Stimulated activated memory B cell treated with anti-CD40 and anti-IgM and Interleukin-4, amounts not matched to agents 10 μg/mL and 1 μg/mL and 100 μg/mL, for 72 hours (primary cell): ENCODE measurements around the gene RNF138.
"Not testable (repeated sequence)": the region's sequence is repeated elsewhere in the genome, so short reads cannot be mapped to it uniquely, and the experiment has no call there.

Source experiments
- ATAC-seq: fragments of 150-1000 bp; cut with Tn5 transposase; 2 replicates; pipeline ENCODE4 v1.10.0; 2021
- H3K27ac Mint-ChIP-seq: one replicate; pipeline ENCODE4 v1.8.0; 2022; ENCODE audit warnings: mild to moderate bottlenecking, mixed read lengths
- H3K27me3 Mint-ChIP-seq: one replicate; pipeline ENCODE4 v1.8.0; 2022; ENCODE audit warnings: mixed read lengths
- H3K36me3 Mint-ChIP-seq: one replicate; pipeline ENCODE4 v1.8.0; 2022; ENCODE audit warnings: mixed read lengths
- H3K4me1 Mint-ChIP-seq: one replicate; pipeline ENCODE4 v1.8.0; 2022; ENCODE audit warnings: mixed read lengths
- H3K4me3 Mint-ChIP-seq: one replicate; pipeline ENCODE4 v1.8.0; 2022; ENCODE audit warnings: mild to moderate bottlenecking, moderate library complexity, mixed read lengths
- H3K9me3 Mint-ChIP-seq: one replicate; pipeline ENCODE4 v1.8.0; 2022; ENCODE audit warnings: mixed read lengths

The RNF138 gene

DNA sequence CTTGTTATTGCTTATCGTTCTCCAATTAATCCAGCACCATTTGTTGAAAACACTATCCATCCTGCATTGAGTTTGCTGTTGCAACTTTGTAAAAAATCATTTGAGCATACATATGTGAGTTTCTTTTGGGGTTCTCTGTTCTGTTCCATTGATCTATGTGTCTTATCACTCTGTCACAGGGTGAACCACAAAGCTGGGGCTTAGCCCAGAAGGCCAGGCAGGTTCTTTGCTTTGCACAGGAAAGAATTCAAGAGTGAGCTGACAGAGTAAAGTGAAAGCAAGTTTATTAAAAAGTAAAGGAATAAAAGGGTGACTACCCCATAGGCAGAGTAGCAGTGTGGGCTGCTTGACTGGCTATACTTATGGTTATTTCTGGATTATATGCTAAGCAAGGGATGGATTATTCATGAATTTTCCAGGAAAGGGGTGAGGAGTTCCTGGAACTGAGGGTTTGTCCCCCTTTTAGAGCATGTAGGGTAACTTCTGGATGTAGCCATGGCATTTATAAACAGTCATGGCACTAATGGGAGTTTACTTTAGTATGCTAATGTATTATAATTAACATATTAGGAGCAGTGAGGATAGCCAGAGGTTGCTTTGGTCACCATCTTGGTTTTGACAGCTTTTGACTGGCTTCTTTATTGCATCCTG lies 46.8 kb downstream of the RNF138 start:
- Mint-ChIP-seq H3K4me3 (no peak overlapping the region), H3K27ac (no peak overlapping the region), H3K27me3 (no peaks in the 10 kb centered on the region), H3K4me1 (no peaks in the 10 kb centered on the region), H3K9me3 (no peaks in the 10 kb centered on the region), H3K36me3 (no peaks in the 10 kb centered on the region)
- no peak for ATAC-seq

DNA sequence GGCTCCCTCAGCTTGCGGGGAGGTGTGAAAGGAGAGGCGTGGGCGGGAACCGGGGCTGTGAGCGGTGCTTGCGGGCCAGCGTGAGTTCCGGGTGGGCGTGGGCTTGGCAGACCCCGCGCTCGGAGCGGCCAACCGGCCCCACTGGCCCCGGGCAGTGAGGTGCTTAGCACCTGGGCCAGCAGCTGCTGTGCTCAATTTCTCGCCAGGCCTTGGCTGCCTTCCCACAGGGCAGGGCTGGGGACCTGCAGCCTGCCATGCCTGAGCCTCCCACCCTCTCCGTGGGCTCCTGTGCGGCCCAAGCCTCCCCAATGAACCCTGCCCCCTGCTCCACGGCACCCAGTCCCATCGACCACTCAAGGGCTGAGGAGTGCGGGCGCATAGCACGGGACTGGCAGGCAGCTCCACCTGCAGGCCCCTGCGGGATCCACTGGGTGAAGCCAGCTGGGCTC lies 48.2 kb downstream of the RNF138 start:
- ATAC-seq, result no peak
- no peak overlapping the region for H3K4me3 Mint-ChIP-seq

GRCh38 chr18:32148185-32148870 lies 56.7 kb downstream of the RNF138 start:
- Mint-ChIP-seq H3K27ac (no peak overlapping the region), H3K4me1 (peaks cover 5% of the 10 kb centered on the region), H3K9me3 (peaks cover 5% of the 10 kb centered on the region), H3K27me3 (peaks cover 12% of the 10 kb centered on the region), H3K36me3 (no peaks in the 10 kb centered on the region), H3K4me3 (no peak overlapping the region)
- no peak for ATAC-seq

More for the DNA sequence above, 48.2 kb downstream of the RNF138 start:
- H3K36me3 Mint-ChIP-seq, result no peaks in the 10 kb centered on the region
- no peaks in the 10 kb centered on the region for H3K9me3 Mint-ChIP-seq
- H3K27me3 Mint-ChIP-seq, result no peaks in the 10 kb centered on the region
- H3K4me1 Mint-ChIP-seq, result no peaks in the 10 kb centered on the region
- H3K27ac Mint-ChIP-seq, result no peak overlapping the region

DNA sequence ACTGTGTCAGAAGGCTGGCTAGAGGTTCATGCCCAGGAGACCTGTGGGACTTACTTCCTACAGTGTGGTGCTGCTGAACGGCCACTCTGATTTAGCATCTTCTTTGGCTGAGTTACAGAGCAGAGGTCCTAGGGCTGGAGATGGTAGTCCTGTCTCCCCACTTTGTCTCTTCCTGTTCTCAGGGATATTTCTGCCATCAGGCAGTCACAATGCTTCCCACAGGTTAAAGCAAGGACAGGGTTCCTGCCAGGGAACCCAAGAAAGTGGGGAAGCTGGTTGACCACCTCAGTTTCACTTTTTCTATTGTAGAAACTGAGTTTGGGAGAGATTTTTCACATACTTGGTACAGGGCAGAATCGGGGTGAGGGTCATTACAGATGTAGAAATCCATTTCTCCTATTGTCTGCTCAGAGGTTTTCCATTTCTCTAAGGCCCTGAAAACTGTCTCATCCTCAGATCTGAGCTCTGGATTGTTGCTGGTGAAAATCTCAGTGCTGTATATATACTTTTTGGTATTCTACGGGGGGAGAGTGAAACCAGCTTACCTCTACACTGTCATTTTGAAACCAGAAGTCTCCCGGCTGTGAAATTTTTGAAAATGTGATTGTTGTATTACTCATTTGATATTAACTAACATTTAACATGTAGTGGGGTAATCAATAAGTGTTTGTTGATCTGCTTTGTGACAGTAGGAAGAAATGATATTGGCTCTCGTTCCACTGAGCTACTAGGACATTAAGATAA lies 61.2 kb downstream of the RNF138 start:
- H3K27me3 Mint-ChIP-seq, result peaks cover 16% of the 10 kb centered on the region
- H3K36me3 Mint-ChIP-seq, result no peaks in the 10 kb centered on the region
- ATAC-seq, result peak; percentile 69
- H3K9me3 Mint-ChIP-seq, result peaks cover 8% of the 10 kb centered on the region
- H3K4me1 Mint-ChIP-seq, result peaks cover 9% of the 10 kb centered on the region
- no peak overlapping the region for H3K27ac Mint-ChIP-seq
- no peak overlapping the region for H3K4me3 Mint-ChIP-seq

- ATAC-seq, result no peak
- Mint-ChIP-seq H3K36me3 (no peaks in the 10 kb centered on the region), H3K27me3 (peaks cover 17% of the 10 kb centered on the region), H3K27ac (no peak overlapping the region), H3K4me1 (peaks cover 14% of the 10 kb centered on the region), H3K9me3 (peaks cover 5% of the 10 kb centered on the region), H3K4me3 (no peak overlapping the region)
Observed at GRCh38 chr18:32156855-32157254, 65.2 kb downstream of the RNF138 start.

DNA sequence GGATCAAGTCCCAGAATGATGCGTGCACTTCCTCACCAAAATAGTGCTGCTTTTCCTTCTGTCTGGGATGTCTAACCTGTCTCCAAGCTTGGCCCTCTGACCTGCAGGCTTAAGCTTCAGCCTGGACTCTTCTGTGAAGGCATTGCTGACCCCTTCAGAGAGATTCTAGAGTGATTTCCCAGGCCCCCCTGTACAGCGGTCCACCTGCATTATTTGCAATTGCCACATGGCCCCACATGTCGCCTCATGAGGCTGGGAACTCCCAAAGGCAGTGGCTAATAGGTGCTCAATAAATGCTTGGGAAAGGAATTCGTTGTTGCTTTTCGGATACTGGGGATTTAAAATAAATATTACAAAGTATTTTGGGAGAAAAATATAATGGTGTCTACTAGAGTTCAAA lies 65.9 kb downstream of the RNF138 start:
- Mint-ChIP-seq H3K4me3 (no peak overlapping the region), H3K27me3 (peaks cover 11% of the 10 kb centered on the region), H3K27ac (no peak overlapping the region), H3K9me3 (peaks cover 2% of the 10 kb centered on the region), H3K36me3 (no peaks in the 10 kb centered on the region), H3K4me1 (peaks cover 14% of the 10 kb centered on the region)
- no peak for ATAC-seq

- ATAC-seq, result peak; percentile 84
- Mint-ChIP-seq H3K27ac (no peak overlapping the region), H3K4me1 (peaks cover 10% of the 10 kb centered on the region), H3K4me3 (peak overlapping the region; percentile 50), H3K27me3 (peaks cover 11% of the 10 kb centered on the region), H3K36me3 (no peaks in the 10 kb centered on the region), H3K9me3 (peaks cover 2% of the 10 kb centered on the region)
Observed at GRCh38 chr18:32158108-32158624, 66.5 kb downstream of the RNF138 start.

- H3K27me3 Mint-ChIP-seq, result peaks cover 11% of the 10 kb centered on the region
- not testable (repeated sequence) for H3K4me1 Mint-ChIP-seq, H3K36me3 Mint-ChIP-seq, H3K9me3 Mint-ChIP-seq, ATAC-seq, H3K4me3 Mint-ChIP-seq, H3K27ac Mint-ChIP-seq
Observed at GRCh38 chr18:32158631-32159030, 67.0 kb downstream of the RNF138 start.

- ATAC-seq, result no peak
- no peak overlapping the region for H3K4me3 Mint-ChIP-seq
- peaks cover 11% of the 10 kb centered on the region for H3K27me3 Mint-ChIP-seq
- no peaks in the 10 kb centered on the region for H3K9me3 Mint-ChIP-seq
- no peak overlapping the region for H3K27ac Mint-ChIP-seq
- no peaks in the 10 kb centered on the region for H3K36me3 Mint-ChIP-seq
- H3K4me1 Mint-ChIP-seq, result peaks cover 7% of the 10 kb centered on the region
Observed at GRCh38 chr18:32160547-32160946, 68.9 kb downstream of the RNF138 start.

GRCh38 chr18:32167980-32168730 lies 76.5 kb downstream of the RNF138 start:
- Mint-ChIP-seq H3K9me3 (peaks cover 4% of the 10 kb centered on the region), H3K4me3 (no peak overlapping the region), H3K4me1 (no peaks in the 10 kb centered on the region), H3K27me3 (no peaks in the 10 kb centered on the region), H3K36me3 (no peaks in the 10 kb centered on the region), H3K27ac (no peak overlapping the region)
- ATAC-seq, result no peak

GRCh38 chr18:32173654-32174053 lies 82.0 kb downstream of the RNF138 start:
- H3K36me3 Mint-ChIP-seq, result no peaks in the 10 kb centered on the region
- H3K9me3 Mint-ChIP-seq, result peaks cover 10% of the 10 kb centered on the region
- no peak for ATAC-seq
- H3K27ac Mint-ChIP-seq, result no peak overlapping the region
- no peak overlapping the region for H3K4me3 Mint-ChIP-seq
- no peaks in the 10 kb centered on the region for H3K27me3 Mint-ChIP-seq
- H3K4me1 Mint-ChIP-seq, result no peaks in the 10 kb centered on the region

- no peak for ATAC-seq
- Mint-ChIP-seq H3K27me3 (no peaks in the 10 kb centered on the region), H3K27ac (no peak overlapping the region), H3K4me1 (no peaks in the 10 kb centered on the region), H3K36me3 (no peaks in the 10 kb centered on the region), H3K9me3 (peaks cover 10% of the 10 kb centered on the region), H3K4me3 (no peak overlapping the region)
Observed at GRCh38 chr18:32174719-32175118, 83.0 kb downstream of the RNF138 start.

- H3K36me3 Mint-ChIP-seq, result no peaks in the 10 kb centered on the region
- H3K4me1 Mint-ChIP-seq, result no peaks in the 10 kb centered on the region
- H3K9me3 Mint-ChIP-seq, result peaks cover 10% of the 10 kb centered on the region
- no peak overlapping the region for H3K4me3 Mint-ChIP-seq
- no peak overlapping the region for H3K27ac Mint-ChIP-seq
- ATAC-seq, result no peak
- H3K27me3 Mint-ChIP-seq, result no peaks in the 10 kb centered on the region
Observed at GRCh38 chr18:32175265-32175664, 83.6 kb downstream of the RNF138 start.

- not testable (repeated sequence) for H3K4me3 Mint-ChIP-seq, H3K27ac Mint-ChIP-seq, H3K4me1 Mint-ChIP-seq, ATAC-seq, H3K9me3 Mint-ChIP-seq, H3K36me3 Mint-ChIP-seq, H3K27me3 Mint-ChIP-seq
Observed at GRCh38 chr18:32176745-32177144, 85.1 kb downstream of the RNF138 start.

- Mint-ChIP-seq H3K36me3 (no peaks in the 10 kb centered on the region), H3K9me3 (peaks cover 6% of the 10 kb centered on the region), H3K27me3 (no peaks in the 10 kb centered on the region)
Observed at GRCh38 chr18:32177530-32177929, 85.9 kb downstream of the RNF138 start.

More at GRCh38 chr18:32177530-32177929, 85.9 kb downstream of the RNF138 start:
- no peaks in the 10 kb centered on the region for H3K4me1 Mint-ChIP-seq
- H3K4me3 Mint-ChIP-seq, result no peak overlapping the region
- ATAC-seq, result no peak
- no peak overlapping the region for H3K27ac Mint-ChIP-seq
